HT-29 (cell line): ENCODE results near the gene GAB4. TPM values are rescaled to one million over a fixed set of nuclear protein-coding genes. Genes with fewer than 3 reads are reported as not detected.

ENCODE experiments used
- DNase-seq: peaks from one replicate; pipeline ENCODE4 v3.0.0-alpha.2; 2015; ENCODE audit warnings: low spot score
- total RNA-seq: library from RNA; depleted of rRNA; stranded (reverse); fragments of >200 nt; shearing (Covaris generic); gene quantifications from 2 replicates; pipeline ENCODE4 v1.2.3, GENCODE V29; 2014

Gene GAB4
- total RNA-seq, 1 experiment from 2014 or later = not detected

- DNase-seq = no peak
Observed at GRCh38 chr22:16989915-16990314, 18.1 kb downstream of the GAB4 start.

- no peak for DNase-seq
Observed at GRCh38 chr22:16988257-16988656, 19.8 kb downstream of the GAB4 start.

DNA sequence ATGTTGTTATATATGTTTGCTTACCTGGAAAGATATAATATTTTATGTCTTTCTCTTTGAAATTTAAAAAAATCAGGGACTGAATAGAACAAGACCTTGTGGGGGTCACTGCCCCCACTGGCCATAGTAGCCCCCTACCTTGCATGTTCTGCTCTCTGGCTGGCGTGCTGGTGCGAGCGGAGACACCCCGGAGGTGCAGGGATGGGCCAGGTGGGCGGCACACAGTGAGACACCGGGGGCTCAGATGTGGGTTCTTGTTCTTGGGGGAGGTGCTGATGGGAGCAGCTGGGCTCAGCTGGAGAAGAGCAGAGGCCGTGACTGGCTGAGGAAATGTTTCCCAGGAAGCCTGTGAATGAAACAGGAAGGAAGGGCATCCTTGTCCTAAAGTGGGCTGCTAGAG is 20.2 kb downstream of the GAB4 start:
- DNase-seq = no peak

- no peak for DNase-seq
Observed at GRCh38 chr22:16975155-16975885, 32.7 kb downstream of the GAB4 start.

GRCh38 chr22:16974298-16975084 is 33.5 kb downstream of the GAB4 start:
- no peak for DNase-seq

DNA sequence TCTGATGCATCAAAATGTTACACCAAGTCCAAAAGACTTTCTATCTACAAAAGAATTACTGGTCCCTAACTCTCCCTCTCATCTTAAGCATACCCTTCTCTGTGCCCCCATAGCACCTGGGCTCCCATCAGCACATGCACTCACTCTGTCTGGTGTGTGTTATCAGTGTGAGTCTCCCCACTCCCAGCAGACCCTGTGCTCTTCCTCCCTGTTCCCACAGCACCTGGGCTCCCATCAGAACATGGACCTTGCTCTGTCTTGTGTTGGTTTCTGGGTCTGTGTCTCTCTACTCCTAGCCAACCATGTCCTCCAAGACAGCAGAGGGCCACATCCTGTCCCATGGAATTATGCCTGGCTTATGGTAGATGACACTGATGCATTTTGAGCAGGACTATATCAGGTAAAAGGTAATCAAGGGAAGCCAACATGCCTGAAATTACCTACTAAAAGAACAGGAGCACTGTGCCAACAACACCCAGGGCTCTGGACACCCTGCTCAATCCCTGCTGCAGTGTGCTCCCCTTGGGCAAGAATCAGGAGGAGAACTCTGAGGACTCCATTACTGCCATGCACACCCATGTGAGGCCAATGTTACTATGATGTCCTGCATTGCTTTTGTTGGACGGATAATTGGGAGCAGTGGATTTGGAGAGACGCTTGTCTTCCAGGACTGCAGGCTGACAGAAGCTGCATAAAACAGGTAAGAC is 34.3 kb downstream of the GAB4 start:
- no peak for DNase-seq

- no peak for DNase-seq
Observed at GRCh38 chr22:16972311-16972710, 35.7 kb downstream of the GAB4 start.

GRCh38 chr22:16970446-16970845 is 37.6 kb downstream of the GAB4 start:
- no peak for DNase-seq

- DNase-seq = no peak
Observed at GRCh38 chr22:16969508-16970327, 38.3 kb downstream of the GAB4 start.

DNA sequence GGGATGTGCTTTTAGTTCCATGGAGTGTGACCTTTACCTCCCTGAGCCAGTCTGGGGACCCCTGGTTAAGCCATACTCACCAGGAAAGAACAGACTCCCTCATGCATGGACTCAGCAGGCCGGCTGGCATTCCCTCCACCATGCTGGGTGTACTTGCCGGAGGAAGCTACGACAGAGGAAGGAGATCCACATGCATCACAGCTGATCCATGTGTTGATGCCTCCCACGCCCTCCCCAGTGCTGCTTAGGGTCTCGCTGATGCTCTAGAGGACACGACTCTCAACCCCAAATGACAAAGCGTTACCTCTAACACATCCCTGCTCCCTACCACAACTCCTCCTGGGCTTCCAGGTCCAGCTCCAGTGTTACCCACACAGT is 39.8 kb downstream of the GAB4 start:
- no peak for DNase-seq

- no peak for DNase-seq
Observed at GRCh38 chr22:16967453-16968217, 40.4 kb downstream of the GAB4 start.

GRCh38 chr22:16966251-16966650 is 41.8 kb downstream of the GAB4 start:
- no peak for DNase-seq

DNA sequence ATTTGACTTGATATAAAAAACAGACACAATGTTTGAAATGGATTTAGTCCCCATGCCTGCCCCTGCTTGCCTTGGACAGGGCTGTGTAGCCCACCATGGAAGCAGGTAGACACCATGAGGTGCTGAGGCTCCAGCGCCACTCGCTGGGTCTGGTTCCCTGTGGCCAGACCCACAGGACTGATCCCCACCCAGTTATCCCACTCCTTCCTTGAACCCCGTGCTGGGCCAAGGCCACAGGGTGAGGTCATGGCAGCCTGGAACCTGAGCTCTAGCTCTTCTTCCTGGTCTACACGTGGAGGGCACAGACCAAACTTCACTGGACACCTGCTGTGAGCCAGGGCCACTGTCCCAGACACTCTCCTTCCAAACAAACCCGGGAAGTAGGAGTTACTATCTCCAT is 42.5 kb downstream of the GAB4 start:
- DNase-seq = no peak

DNA sequence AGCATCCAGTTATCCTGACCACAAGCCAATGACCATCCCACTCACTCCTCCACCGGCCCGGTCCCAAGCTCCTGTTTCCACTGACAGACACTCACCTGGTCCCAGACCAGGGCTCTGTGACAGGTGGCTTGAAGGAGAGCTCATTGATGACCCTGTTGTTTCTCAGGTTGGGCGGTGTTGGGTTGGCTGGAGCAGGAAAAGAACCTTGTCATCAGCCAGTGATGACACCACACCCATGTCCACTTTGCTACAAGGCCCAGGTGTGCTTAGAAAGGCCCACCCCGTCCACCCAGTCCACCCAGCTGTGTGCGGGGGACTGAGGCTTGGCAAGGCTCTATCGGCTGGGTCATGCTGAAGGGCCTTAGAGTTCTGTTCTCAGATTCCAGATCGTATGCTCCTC is 42.9 kb downstream of the GAB4 start:
- DNase-seq = no peak

DNA sequence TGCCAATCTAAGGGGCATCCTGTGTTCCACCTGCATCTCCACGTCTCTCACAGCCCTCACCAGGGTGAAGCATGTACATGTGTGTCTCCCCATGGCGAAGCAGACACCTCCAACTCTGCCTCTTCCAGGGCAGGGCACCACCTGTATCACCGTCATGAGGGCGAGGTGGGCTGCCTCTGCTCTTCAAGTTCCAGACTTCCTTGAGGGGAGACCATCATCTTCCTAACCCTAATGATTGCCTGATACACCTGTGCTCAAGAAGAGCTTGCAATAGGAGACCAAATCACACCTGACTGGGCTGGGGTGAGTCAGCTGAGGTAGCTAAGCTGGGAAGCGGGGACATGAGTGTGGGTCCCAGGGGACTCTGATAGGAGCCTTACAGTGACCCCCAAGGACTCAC is 43.7 kb downstream of the GAB4 start:
- DNase-seq = no peak

DNA sequence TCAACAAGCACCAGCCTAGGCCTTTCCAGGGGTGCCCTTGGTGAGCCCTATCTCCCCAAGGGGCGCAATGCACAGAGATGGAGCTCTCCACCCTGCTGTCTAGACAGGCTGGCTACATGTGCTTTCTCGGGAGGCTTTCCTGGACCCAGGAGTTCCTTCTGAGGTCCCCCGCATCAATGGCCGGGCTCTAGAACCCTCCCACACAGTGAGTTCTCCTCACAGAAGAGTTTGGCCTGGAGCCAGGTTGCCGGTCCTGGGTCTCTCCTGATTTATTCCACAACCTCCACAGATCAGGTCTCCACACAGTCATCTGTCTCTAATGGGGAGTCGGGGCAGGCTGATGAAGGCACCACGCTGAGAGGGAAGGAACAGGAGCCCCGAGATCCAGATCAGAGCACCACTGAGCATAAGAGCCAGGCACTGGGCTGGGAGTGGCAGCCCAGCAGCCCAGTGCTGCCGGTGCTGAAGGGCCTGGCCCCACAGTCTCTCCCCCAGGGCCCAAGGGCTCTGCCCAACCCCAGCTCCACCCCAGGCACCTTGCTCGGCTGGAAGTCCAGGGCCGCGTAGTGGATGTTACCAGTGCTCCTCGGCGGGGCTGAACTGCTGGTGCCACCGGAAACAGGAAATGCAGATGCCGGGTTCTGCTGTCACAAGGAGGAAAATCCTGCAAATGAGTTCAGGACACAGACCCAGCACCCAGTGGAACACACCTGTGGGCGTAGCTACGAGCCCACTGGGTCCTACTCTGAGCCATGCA is 44.7 kb downstream of the GAB4 start:
- DNase-seq = no peak

- no peak for DNase-seq
Observed at GRCh38 chr22:16962501-16962900, 45.5 kb downstream of the GAB4 start.

GRCh38 chr22:16961477-16962186 is 46.4 kb downstream of the GAB4 start:
- no peak for DNase-seq

DNA sequence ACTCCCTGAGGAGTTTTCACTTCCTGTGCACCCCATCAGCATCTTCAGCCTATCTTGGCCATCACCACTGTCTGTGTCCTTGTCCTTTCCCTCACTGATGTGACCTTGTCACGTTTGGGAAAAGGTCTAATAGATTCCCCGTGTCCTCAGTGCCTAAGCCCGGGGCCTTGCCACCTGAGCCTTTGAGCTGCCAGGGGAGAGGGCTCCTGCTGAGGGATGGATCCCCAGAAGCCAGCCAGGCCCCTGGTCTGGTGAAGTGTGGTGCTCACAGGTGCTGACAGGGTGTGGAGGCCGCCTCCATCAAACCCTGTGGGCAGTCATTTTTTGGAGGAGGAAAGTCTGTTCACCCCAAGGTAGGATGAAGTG is 47.2 kb downstream of the GAB4 start:
- DNase-seq = no peak
